Right lung (tissue), 5 donors: ENCODE results near the gene DHX58. TPM values are rescaled to one million over a fixed set of nuclear protein-coding genes. Genes with fewer than 3 reads are reported as not detected.

Experiments
- DNase-seq, 2 donors: peaks; one replicate each; pipeline ENCODE4 v3.0.0-alpha.2; 2013
- polyA plus RNA-seq, 5 donors: library from polyadenylated mRNA; unstranded; fragments of 120-200 nt; gene quantifications; one replicate each; pipeline versions ENCODE4 v1.2.1 to v1.2.3, GENCODE V29; 2013; ENCODE audit warnings: inconsistent platforms in 1 of 5, low replicate concordance in 1 of 5; ENCODE audit not compliant: insufficient read length in 5 of 5, insufficient read depth in 1 of 5

Gene DHX58
- polyA plus RNA-seq, 5 donors, result 13.9 to 20.1 (median 18.8) TPM

- DNase-seq, result no peak
Measured at GRCh38 chr17:42055496-42055895, 57.0 kb downstream of the DHX58 start.

DNA sequence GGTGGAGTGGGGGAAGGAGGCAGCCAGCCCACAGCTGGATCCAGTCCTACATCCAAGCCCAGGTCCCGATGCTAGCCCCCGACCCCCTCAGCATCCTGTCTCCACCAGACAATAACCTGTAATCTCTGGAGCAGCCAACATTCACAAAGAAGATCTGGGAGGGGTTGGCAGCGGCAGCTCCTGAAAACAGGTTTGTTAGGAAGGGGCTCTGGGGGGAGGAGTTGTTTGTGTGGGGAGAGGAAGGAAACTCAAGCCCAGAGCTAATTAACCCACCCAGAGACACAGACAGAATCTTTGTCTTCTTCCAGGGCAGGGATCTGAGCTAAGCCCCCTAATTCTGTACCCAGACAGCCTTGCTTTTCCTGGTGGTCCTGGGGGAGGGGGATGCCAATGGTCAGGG is 57.5 kb downstream of the DHX58 start:
- no peak for DNase-seq

DNA sequence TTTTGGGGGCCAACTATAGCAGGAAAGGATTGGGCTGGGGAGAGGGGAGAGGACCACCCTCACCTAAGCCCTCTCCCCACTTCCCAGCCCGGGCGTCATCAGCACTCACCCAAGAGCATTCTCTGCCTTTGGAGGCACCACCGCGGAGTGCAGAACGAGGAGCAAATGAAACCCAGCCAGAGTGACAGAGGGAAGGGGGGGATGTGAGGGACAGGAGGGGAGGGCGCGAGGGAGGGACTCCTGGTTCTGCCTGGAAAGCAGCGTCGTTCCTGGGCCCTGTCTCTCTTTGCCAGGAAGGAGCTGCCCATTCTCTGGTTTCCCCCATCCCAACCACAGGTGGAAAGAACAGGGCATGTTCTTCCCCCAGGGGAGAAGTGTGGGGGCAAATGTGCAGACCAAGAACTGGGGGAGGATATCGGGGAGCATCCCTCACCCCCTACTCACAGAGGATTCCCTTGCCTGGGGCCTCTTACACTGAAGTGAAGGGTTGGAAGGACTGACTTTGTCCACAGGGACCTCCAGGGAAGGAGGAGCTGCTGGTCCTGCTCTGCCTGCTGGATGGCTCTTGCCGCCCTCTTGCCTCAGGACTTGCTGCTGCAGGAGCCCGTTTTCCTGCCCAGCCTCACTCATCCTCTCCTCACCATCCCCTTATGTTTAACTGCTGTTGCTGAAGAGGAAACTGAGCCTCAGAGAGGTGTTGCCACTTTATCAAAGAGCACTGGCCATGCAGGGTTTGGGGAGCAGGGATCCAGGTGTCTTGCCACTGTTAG is 58.6 kb downstream of the DHX58 start:
- no peak for DNase-seq

- DNase-seq, result no peak
Measured at GRCh38 chr17:42052346-42052877, 60.1 kb downstream of the DHX58 start.

- DNase-seq, result no peak
Measured at GRCh38 chr17:42051645-42052044, 60.9 kb downstream of the DHX58 start.

Other genes with a start within 250 kb of the DHX58 start
- 10 to 100 TPM in 1 of 5 donors, 1 to 10 TPM in 4; 6.2 to 10.7 (median 9.4) TPM for gene KLHL11, start 247.3 kb downstream of the DHX58 start, polyA plus RNA-seq
- 10 to 100 TPM; 69.8 to 87.7 (median 72.1) TPM for gene ACLY, start 193.8 kb downstream of the DHX58 start, polyA plus RNA-seq
- gene ODAD4, start 182.1 kb downstream of the DHX58 start, polyA plus RNA-seq, result 1 to 10 TPM; 3.8 to 8.8 (median 6.0) TPM
- gene CNP, start 145.9 kb downstream of the DHX58 start, polyA plus RNA-seq, result 10 to 100 TPM; 49.6 to 78.5 (median 55.9) TPM
- 100 to 1,000 TPM; 121 to 167 (median 149) TPM for gene DNAJC7, start 95.3 kb downstream of the DHX58 start, polyA plus RNA-seq
- 10 to 100 TPM; 37.6 to 56.9 (median 42.2) TPM for gene NKIRAS2, start 92.6 kb downstream of the DHX58 start, polyA plus RNA-seq
- 1 to 10 TPM; 3.6 to 5.0 (median 4.6) TPM for gene C17orf113, start 62.1 kb downstream of the DHX58 start, polyA plus RNA-seq
- 1 to 10 TPM; 2.6 to 3.9 (median 3.0) TPM for gene ZNF385C, start 14.2 kb downstream of the DHX58 start, polyA plus RNA-seq
- 10 to 100 TPM; 51.3 to 73.7 (median 67.3) TPM for gene KAT2A, start 8.7 kb upstream of the DHX58 start, polyA plus RNA-seq
- gene HSPB9, start 10.1 kb upstream of the DHX58 start, polyA plus RNA-seq, result under 1 TPM; 0.29 to 0.60 (median 0.43) TPM
- 100 to 1,000 TPM in 3 of 5 donors, 10 to 100 TPM in 2; 93.3 to 131 (median 102) TPM for gene RAB5C, start 42.3 kb upstream of the DHX58 start, polyA plus RNA-seq
- gene KCNH4, start 68.4 kb upstream of the DHX58 start, polyA plus RNA-seq, result under 1 TPM in 2 of 5 donors, not detected in 3; 0.04 to 0.07 TPM
- gene HCRT, start 72.7 kb upstream of the DHX58 start, polyA plus RNA-seq, result not detected
- gene GHDC, start 81.8 kb upstream of the DHX58 start, polyA plus RNA-seq, result 10 to 100 TPM; 11.6 to 21.7 (median 19.9) TPM
- gene STAT5B, start 163.7 kb upstream of the DHX58 start, polyA plus RNA-seq, result 10 to 100 TPM; 49.8 to 60.2 (median 50.4) TPM
- gene STAT5A, start 175.8 kb upstream of the DHX58 start, polyA plus RNA-seq, result 10 to 100 TPM in 3 of 5 donors, 1 to 10 TPM in 2; 6.9 to 13.7 (median 10.4) TPM